Measurements from ENCODE around the gene CPT1B. TPM values are rescaled to one million over a fixed set of nuclear protein-coding genes. Genes with fewer than 3 reads are reported as not detected.

CPT1B gene
- total RNA-seq, 2 experiments from 2014 or later, result 101 to 138 TPM

DNA sequence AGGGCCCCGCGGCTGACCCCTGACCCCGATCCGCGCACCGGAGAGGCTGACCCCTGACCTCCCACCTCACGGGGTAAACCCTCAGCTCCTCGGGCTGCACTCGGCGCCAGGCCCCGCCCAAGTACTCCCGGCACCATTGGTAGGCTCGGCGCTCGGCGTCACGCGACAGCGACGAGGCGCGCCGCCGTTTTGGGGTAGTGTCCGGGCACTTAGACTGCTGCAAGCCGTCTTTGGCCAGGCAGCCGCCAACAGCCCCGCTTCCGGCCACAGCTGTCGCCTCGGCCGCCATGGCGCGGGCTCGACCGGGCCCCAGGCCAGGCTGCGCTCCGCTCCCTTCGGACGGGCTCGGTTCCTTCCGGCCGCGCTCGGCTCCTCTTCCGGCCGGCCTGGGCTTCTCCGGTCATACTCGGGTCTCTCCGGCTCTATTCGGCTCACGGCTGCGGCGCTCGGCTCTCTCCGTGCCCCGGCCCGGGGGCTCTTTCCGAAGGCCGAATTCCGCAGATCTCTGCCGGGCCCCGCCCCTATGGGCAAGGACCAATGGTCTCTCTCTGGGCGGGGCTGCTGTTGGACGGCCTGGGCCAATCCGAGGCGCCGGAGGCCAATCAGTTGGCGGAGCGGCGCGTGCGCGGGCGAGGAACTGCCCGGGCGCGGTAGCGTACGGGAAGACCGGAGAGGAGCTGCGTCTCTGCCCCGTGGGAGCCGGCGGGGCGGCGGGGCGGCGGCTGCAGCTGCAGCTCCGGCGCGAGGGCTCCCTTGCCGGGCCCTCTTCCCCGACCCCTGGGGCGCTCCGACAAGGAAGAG lies 4.5 kb upstream of the CPT1B start, which contains the start of gene CHKB:
Gene CHKB (minus strand): TSS at position 357 of the 801 bp plus-strand sequence. CDS start 68 bp downstream, at position 289.
- CTCF ChIA-PET (ENCODE audit: unreplicated experiment), result no interaction called here
- peak within 1 kb of the TSS; percentile 80 for H3K27ac ChIP-seq (ENCODE audit: low read depth, low read length, poor library complexity, severe bottlenecking)
- no TSS peak for BruUV-seq (replicated peaks)
- H3K79me2 ChIP-seq (ENCODE audit: insufficient read depth, low read depth, low read length), result peaks cover 20% of the 10 kb centered on the region
- peaks cover 39% of the 10 kb centered on the region for H3K36me3 ChIP-seq (ENCODE audit: insufficient read depth, low read length)
- H2AFZ ChIP-seq (ENCODE audit: low read length), result peak within 1 kb of the TSS; percentile 56
- H3K4me2 ChIP-seq (ENCODE audit: low read length), result peak within 1 kb of the TSS; percentile 96
- intact Hi-C loops (cut with micrococcal nuclease; ENCODE audit: unreplicated experiment), result loop anchor here (2.0 to 5.0 kb wide), 5 partner anchors 38 to 330 kb away; partner anchors contain the start of genes HDAC10, KLHDC7B, NCAPH2 and TYMP
- H3K9me3 ChIP-seq (ENCODE audit: low read length), result no peaks in the 10 kb centered on the region
- H4K20me1 ChIP-seq (ENCODE audit: insufficient read depth, low read length), result 0 out of 2 replicates have a peak, but pooled peaks cover 7% of the 10 kb centered on the region
- TF ChIP-seq EZH2phosphoT487 (IDR thresholded peaks at IDR 0.05; ENCODE audit: borderline replicate concordance, low read depth, low read length) (no peak), CTCF (conservative IDR thresholded peaks at IDR 0.05; ENCODE audit: low read length) (no peak; the same call in 1 of the 2 replicates)
- POLR2A ChIA-PET, result interaction anchor here (1.2 kb wide), 1 partner anchor 265 kb away, joined by 3 read pairs; no protein-coding TSS in a partner anchor
- H3K4me3 ChIP-seq (ENCODE audit: low read depth, low read length, poor library complexity, severe bottlenecking), result peak within 1 kb of the TSS; percentile 95
- DNase-seq (ENCODE audit: low spot score), result peak; percentile 99
- H3K4me1 ChIP-seq (ENCODE audit: insufficient read depth, low read length, poor library complexity, severe bottlenecking), result peaks cover 15% of the 10 kb centered on the region
- H3K9me2 ChIP-seq (ENCODE audit: insufficient read depth, low read length), result no peaks in the 10 kb centered on the region

DNA sequence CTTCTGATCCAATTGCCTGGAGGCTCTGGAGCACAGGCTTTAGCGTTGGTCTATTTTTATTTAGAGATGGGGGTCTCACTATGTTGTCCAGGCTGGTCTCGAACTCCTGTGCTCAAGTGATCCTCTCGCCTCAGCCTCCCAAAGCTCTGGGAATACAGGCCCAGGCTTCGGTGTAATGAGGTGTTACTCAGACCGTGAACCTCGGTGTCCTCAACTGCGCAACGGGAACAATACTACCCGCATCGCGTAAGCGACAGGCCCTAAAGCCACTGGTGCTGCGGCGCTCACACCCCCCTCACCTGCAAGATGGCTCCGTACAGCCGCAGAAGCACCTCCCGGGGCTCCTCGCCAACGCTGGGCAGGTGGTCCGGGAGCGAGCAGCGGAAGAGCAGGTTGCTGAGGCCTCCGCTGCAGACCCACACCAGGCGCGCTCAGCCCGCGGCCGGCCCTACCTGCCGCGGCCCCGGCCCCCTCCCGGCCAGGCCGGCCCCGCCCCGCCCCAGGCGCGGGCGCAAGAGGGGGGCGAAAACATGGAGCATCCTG lies 3.8 kb upstream of the CPT1B start:
- Histone ChIP-seq H3K4me3 (ENCODE audit: low read depth, low read length, poor library complexity, severe bottlenecking) (peak overlapping the region; percentile 95), H2AFZ (ENCODE audit: low read length) (peak overlapping the region; percentile 56; the same call in 1 of the 2 replicates), H3K4me1 (ENCODE audit: insufficient read depth, low read length, poor library complexity, severe bottlenecking) (peaks cover 15% of the 10 kb centered on the region), H3K9me3 (ENCODE audit: low read length) (no peaks in the 10 kb centered on the region), H3K4me2 (ENCODE audit: low read length) (peak overlapping the region; percentile 94), H3K79me2 (ENCODE audit: insufficient read depth, low read depth, low read length) (peaks cover 20% of the 10 kb centered on the region), H4K20me1 (ENCODE audit: insufficient read depth, low read length) (0 out of 2 replicates have a peak, but pooled peaks cover 7% of the 10 kb centered on the region), H3K36me3 (ENCODE audit: insufficient read depth, low read length) (peaks cover 45% of the 10 kb centered on the region), H3K9me2 (ENCODE audit: insufficient read depth, low read length) (no peaks in the 10 kb centered on the region), H3K27ac (ENCODE audit: low read depth, low read length, poor library complexity, severe bottlenecking) (peak overlapping the region; percentile 80)
- peak; percentile 55 for DNase-seq (ENCODE audit: low spot score)
- CTCF ChIA-PET (ENCODE audit: unreplicated experiment), result no interaction called here
- no TSS peak for BruUV-seq (replicated peaks)
- POLR2A ChIA-PET, result interaction anchor here (1.2 kb wide), 1 partner anchor 264 kb away, joined by 3 read pairs; no protein-coding TSS in a partner anchor
- intact Hi-C loops (cut with micrococcal nuclease; ENCODE audit: unreplicated experiment), result loop anchor here (2.0 to 5.0 kb wide), 5 partner anchors 37 to 330 kb away; partner anchors contain the start of genes HDAC10, KLHDC7B, NCAPH2 and TYMP
- TF ChIP-seq CTCF (conservative IDR thresholded peaks at IDR 0.05; ENCODE audit: low read length) (no peak), EZH2phosphoT487 (IDR thresholded peaks at IDR 0.05; ENCODE audit: borderline replicate concordance, low read depth, low read length) (no peak)

All from OCI-LY7 (cell line).